Parathyroid adenoma (tissue), 2 donors: ENCODE measurements around the gene KDM3B.

ENCODE experiments used
- H2AFZ ChIP-seq: fragments of 300-600 bp; sonication (generic); one replicate; pipeline ENCODE4 v1.7.0; 2017; ENCODE audit warnings: antibody characterized with exemption, mild to moderate bottlenecking
- H3K27ac ChIP-seq: fragments of 300-600 bp; sonication (generic); one replicate; pipeline ENCODE4 v1.7.0; 2017
- H3K27me3 ChIP-seq: fragments of 300-600 bp; sonication (generic); one replicate; pipeline ENCODE4 v1.7.0; 2017; ENCODE audit warnings: low read length; ENCODE audit not compliant: control insufficient read depth, insufficient read depth
- H3K36me3 ChIP-seq: fragments of 300-600 bp; sonication (generic); one replicate; pipeline ENCODE4 v1.7.0; 2017; ENCODE audit warnings: low read length; ENCODE audit not compliant: control insufficient read depth, insufficient read depth
- H3K4me1 ChIP-seq: fragments of 300-600 bp; sonication (generic); one replicate; pipeline ENCODE4 v1.7.0; 2017; ENCODE audit warnings: control low read depth
- H3K4me2 ChIP-seq: fragments of 300-600 bp; sonication (generic); one replicate; pipeline ENCODE4 v1.7.0; 2017; ENCODE audit warnings: low read length
- H3K4me3 ChIP-seq: fragments of 300-600 bp; sonication (generic); one replicate; pipeline ENCODE4 v1.7.0; 2017; ENCODE audit warnings: low read depth, low read length
- H3K79me2 ChIP-seq: fragments of 300-600 bp; sonication (generic); one replicate; pipeline ENCODE4 v1.7.0; 2017; ENCODE audit warnings: control low read depth
- H3K9ac ChIP-seq: fragments of 300-600 bp; sonication (generic); one replicate; pipeline ENCODE4 v1.7.0; 2017; ENCODE audit warnings: mild to moderate bottlenecking
- H3K9me3 ChIP-seq: fragments of 300-600 bp; sonication (generic); one replicate; pipeline ENCODE4 v1.7.0; 2017; ENCODE audit warnings: low read length; ENCODE audit not compliant: control insufficient read depth
- CTCF ChIP-seq: fragments of 300-600 bp; sonication (generic); IDR thresholded peaks from one replicate; pipeline ENCODE4 v1.7.0; 2017; ENCODE audit warnings: antibody characterized with exemption, mild to moderate bottlenecking
- donor health status: primary hyperparathyroidism.

The KDM3B gene

DNA sequence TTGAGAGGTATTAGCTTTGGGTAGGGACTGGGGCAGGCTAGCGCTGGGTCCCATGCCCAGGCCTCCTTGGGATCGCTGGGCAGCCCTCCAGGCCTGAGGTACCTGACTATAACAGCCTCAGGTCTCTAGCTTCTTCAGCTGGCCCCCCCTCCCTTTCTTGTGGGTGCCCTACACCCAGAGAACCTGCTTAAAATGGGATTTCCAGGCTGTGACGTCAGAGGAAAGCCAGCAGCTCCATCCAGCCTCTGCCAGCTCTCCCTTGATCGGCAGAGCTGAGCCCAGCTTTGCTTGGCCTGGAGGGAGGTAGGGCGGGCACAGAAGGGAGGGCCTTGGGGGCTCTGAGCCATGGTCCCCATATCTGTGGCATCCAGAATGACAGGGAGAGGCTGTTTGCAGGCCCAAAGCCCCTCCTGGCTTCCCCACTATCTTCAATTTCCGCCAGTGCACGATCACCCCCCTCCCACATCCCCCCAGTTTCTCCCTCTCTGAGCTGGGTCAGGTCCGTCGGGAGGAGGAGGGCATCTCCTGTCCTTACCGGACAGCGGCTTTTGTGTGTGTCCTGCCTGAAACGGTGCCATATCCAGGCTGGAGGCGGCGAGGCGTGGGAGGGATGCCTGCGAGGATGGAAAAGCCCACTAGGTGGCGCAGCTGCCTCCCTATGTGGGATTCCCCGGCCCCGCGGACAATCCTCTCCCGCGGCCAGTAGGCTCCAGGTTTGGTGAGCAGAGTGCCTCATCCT lies 97.2 kb downstream of the KDM3B start:
- H3K4me3 ChIP-seq: peak overlapping the region; percentile 14

DNA sequence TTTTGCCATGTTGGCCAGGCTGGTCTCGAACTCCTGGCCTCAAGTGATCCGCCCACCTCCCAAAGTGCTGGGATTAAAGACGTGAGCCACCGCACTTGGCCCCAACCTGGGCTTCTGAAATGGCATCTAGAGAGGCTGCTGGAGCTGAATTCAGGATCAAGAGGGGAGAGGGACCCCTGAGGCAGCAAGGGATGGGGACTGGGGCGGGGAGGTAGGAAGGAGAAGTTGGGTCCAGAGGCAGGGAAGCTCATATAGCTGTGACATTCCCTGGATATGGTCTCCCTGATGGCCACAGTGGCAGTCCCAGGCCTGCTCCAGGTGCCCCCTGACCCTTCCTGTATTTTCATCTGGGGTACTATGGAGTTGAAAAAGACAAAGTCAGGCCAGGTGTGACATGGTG lies 98.5 kb downstream of the KDM3B start:
- Histone ChIP-seq H2AFZ (no peak overlapping the region), H3K27ac (no peak overlapping the region), H3K4me2 (no peak overlapping the region), H3K9me3 (no peaks in the 10 kb centered on the region), H3K36me3 (no peaks in the 10 kb centered on the region), H3K79me2 (no peaks in the 10 kb centered on the region), H3K4me3 (no peak overlapping the region), H3K4me1 (peaks cover 4% of the 10 kb centered on the region), H3K27me3 (no peaks in the 10 kb centered on the region), H3K9ac (no peak overlapping the region)
- no peak for TF ChIP-seq CTCF

More for the DNA sequence above, 97.2 kb downstream of the KDM3B start:
- Histone ChIP-seq H2AFZ (peak overlapping the region; percentile 50), H3K9me3 (no peaks in the 10 kb centered on the region), H3K27ac (no peak overlapping the region), H3K27me3 (no peaks in the 10 kb centered on the region), H3K36me3 (no peaks in the 10 kb centered on the region), H3K4me1 (peaks cover 4% of the 10 kb centered on the region), H3K4me2 (no peak overlapping the region), H3K79me2 (no peaks in the 10 kb centered on the region), H3K9ac (no peak overlapping the region)
- peak; percentile 95 for TF ChIP-seq CTCF

DNA sequence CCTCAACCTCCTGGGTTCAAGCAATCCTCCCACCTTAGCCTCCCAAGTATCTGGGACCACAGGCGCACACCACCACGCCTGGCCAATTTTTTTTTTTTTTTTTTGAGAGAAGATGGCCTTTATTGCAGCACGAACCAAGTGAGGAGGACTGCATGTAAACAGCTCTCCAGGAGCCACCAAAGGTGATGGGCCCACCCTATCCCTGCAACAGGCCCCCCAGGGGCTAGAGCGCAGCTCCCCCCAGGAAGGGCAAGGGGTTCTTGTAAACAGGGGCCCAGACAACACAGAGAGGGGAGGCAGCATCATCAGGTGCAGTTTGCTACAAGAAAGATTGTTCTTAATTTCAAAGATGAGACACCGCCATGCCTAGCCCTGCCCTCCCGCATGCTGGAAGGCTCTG lies 100.2 kb downstream of the KDM3B start:
- Histone ChIP-seq H3K27me3 (no peaks in the 10 kb centered on the region), H3K4me2 (no peak overlapping the region), H3K9me3 (no peaks in the 10 kb centered on the region), H3K36me3 (no peaks in the 10 kb centered on the region), H3K9ac (no peak overlapping the region), H3K4me1 (peaks cover 4% of the 10 kb centered on the region), H3K79me2 (no peaks in the 10 kb centered on the region), H2AFZ (no peak overlapping the region), H3K4me3 (no peak overlapping the region), H3K27ac (no peak overlapping the region)
- TF ChIP-seq CTCF: no peak

DNA sequence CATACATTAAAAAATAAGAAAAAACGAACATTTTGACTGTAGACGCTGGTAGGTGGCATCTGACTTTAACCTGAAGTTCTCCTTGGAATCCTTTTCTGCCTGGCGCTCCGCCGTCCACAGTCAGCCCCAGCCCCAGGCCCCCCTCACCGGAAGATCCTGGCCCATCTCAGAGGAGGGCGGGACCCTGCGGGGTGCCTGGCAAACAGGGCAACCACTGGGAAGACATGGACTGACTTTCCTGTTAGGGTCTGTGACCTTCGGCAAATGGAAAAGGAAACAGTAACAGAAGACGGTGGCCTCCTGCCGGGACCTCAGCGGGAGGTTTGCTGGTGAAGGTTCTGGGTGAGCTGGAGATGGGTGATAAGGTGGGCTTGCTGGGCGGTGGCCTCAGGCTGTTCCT lies 101.1 kb downstream of the KDM3B start:
- H3K36me3 ChIP-seq: no peaks in the 10 kb centered on the region
- no peak overlapping the region for H2AFZ ChIP-seq
- H3K79me2 ChIP-seq: no peaks in the 10 kb centered on the region
- H3K4me2 ChIP-seq: no peak overlapping the region
- no peak overlapping the region for H3K9ac ChIP-seq
- no peaks in the 10 kb centered on the region for H3K9me3 ChIP-seq
- TF ChIP-seq CTCF: no peak
- H3K27ac ChIP-seq: no peak overlapping the region
- no peak overlapping the region for H3K4me3 ChIP-seq
- H3K27me3 ChIP-seq: no peaks in the 10 kb centered on the region
- peaks cover 4% of the 10 kb centered on the region for H3K4me1 ChIP-seq

- Histone ChIP-seq H3K4me1 (peaks cover 2% of the 10 kb centered on the region), H3K79me2 (no peaks in the 10 kb centered on the region), H3K9ac (no peak overlapping the region), H3K4me3 (no peak overlapping the region), H3K27me3 (no peaks in the 10 kb centered on the region), H3K4me2 (no peak overlapping the region), H3K9me3 (no peaks in the 10 kb centered on the region), H2AFZ (no peak overlapping the region), H3K36me3 (no peaks in the 10 kb centered on the region), H3K27ac (no peak overlapping the region)
- TF ChIP-seq CTCF: no peak
Observed at GRCh38 chr5:138454121-138454520, 101.6 kb downstream of the KDM3B start.
